T-cell (primary cell): ENCODE data around the gene POLR1H. TPM values are rescaled to one million over a fixed set of nuclear protein-coding genes. Genes with fewer than 3 reads are reported as not detected.

Experiments used
- ATAC-seq, 4 experiments: fragments of 200-7000 bp in 3 of 4; fragments of 150-1000 bp in 1 of 4; cut with Tn5 transposase; replicated peaks in 1 of 4; 1 replicate in 3 of 4; 2 replicates in 1 of 4; pipeline ENCODE4 v1.10.0; 2021; ENCODE audit warnings: moderate library complexity in 3 of 4, mild to moderate bottlenecking in 2 of 4, moderate number of reproducible peaks in 1 of 4
- CTCF ChIA-PET, 2 donors: fragments of 300-600 bp; sonication (Branson Sonifier 250); formaldehyde crosslinking; loops; one replicate each; lab custom pipeline; 2022; ENCODE audit warnings: antibody characterized with exemption in 2 of 2; lab: Charles Lee
- POLR2A ChIA-PET, 2 donors: fragments of 300-600 bp; sonication (Branson Sonifier 250); formaldehyde crosslinking; loops; one replicate each; lab custom pipeline; 2022; ENCODE audit warnings: antibody characterized with exemption in 2 of 2; lab: Charles Lee
- DNase-seq, 35 experiments: peaks; one replicate each; pipeline versions ENCODE4 v3.0.0 to v3.0.0-alpha.2; 2013 to 2023
- H3K27ac ChIP-seq: one replicate; pipeline ENCODE4 v1.5.1; 2013; ENCODE audit warnings: low read length
- H3K27me3 ChIP-seq, 2 experiments: replicated peaks in 1 of 2; 1 replicate in 1 of 2; 2 replicates in 1 of 2; pipeline versions ENCODE4 v1.6.1 to v1.7.0; 2013; ENCODE audit warnings: low read length in 1 of 2, mixed read lengths in 1 of 2; ENCODE audit not compliant: control insufficient read depth in 2 of 2, insufficient read depth in 2 of 2; ENCODE audit errors: extremely low read depth in 1 of 2
- H3K36me3 ChIP-seq, 2 donors: 1 replicate in 1 of 2; 2 replicates in 1 of 2; pipeline versions ENCODE4 v1.6.1 to v1.7.0; 2013; ENCODE audit warnings: low read length in 1 of 2; ENCODE audit not compliant: control insufficient read depth in 2 of 2, insufficient read depth in 1 of 2; ENCODE audit errors: extremely low read depth in 1 of 2
- H3K4me1 ChIP-seq, 2 experiments: 1 replicate in 1 of 2; 2 replicates in 1 of 2; pipeline versions ENCODE4 v1.6.1 to v1.7.0; 2013; ENCODE audit warnings: low read length in 2 of 2, mixed read lengths in 1 of 2; ENCODE audit not compliant: insufficient read depth in 2 of 2, control insufficient read depth in 1 of 2; ENCODE audit errors: extremely low read depth in 1 of 2
- H3K4me3 ChIP-seq, 2 donors: 1 replicate in 1 of 2; 2 replicates in 1 of 2; pipeline versions ENCODE4 v1.5.1 to v1.7.0; 2013; ENCODE audit warnings: mild to moderate bottlenecking in 2 of 2, low read length in 1 of 2, moderate library complexity in 1 of 2; ENCODE audit not compliant: control insufficient read depth in 1 of 2; ENCODE audit errors: extremely low read depth in 1 of 2
- H3K9me3 ChIP-seq: 2 replicates; pipeline ENCODE4 v1.7.0; 2013
- H3K27ac Mint-ChIP-seq, 2 donors: one replicate each; pipeline ENCODE4 v1.8.0; 2020 to 2021; ENCODE audit warnings: mild to moderate bottlenecking in 2 of 2, mixed read lengths in 2 of 2
- H3K27me3 Mint-ChIP-seq, 2 donors: one replicate each; pipeline ENCODE4 v1.8.0; 2021 to 2022; ENCODE audit warnings: mixed read lengths in 2 of 2
- H3K36me3 Mint-ChIP-seq: one replicate; pipeline ENCODE4 v1.8.0; 2021; ENCODE audit warnings: mixed read lengths
- H3K4me1 Mint-ChIP-seq, 3 donors: one replicate each; pipeline ENCODE4 v1.8.0; 2020 to 2022; ENCODE audit warnings: mixed read lengths in 3 of 3, mild to moderate bottlenecking in 1 of 3
- H3K4me3 Mint-ChIP-seq, 3 donors: one replicate each; pipeline ENCODE4 v1.8.0; 2020 to 2022; ENCODE audit warnings: mild to moderate bottlenecking in 3 of 3, mixed read lengths in 3 of 3, moderate library complexity in 3 of 3
- H3K9me3 Mint-ChIP-seq, 3 donors: one replicate each; pipeline ENCODE4 v1.8.0; 2020 to 2022; ENCODE audit warnings: mixed read lengths in 3 of 3
- WGBS: methylation state at CpG from one replicate; pipeline ENCODE4 v1.1.5; 2013; ENCODE audit warnings: missing lambda C conversion rate; ENCODE audit not compliant: insufficient coverage; 5-methylcytosine and 5-hydroxymethylcytosine counted together
- total RNA-seq, 35 experiments: library from RNA in 6 of 35; stranded (reverse) in 6 of 35; fragments of 120-200 nt in 1 of 35; gene quantifications; one replicate each; pipeline versions ENCODE4 v1.2.1 to v1.2.4 and lab custom pipeline; 2013 to 2026

POLR1H gene
- total RNA-seq, 5 donors from 2014 or later (not counting 1 experiment from before 2014, with no cell fraction given) = 28.7 to 43.5 (median 36.5) TPM

GRCh38 chr6:30066082-30066481, 5.0 kb downstream of the POLR1H start:
- ChIA-PET POLR2A (no interaction called here), CTCF (interaction anchor here in 1 of 2 donors (0.5 to 1.2 kb wide), 5 partner anchors 29 to 1017 kb away, joined by 3 to 4 read pairs (median 3); no protein-coding TSS in a partner anchor)

GRCh38 chr6:30066577-30067459, 5.8 kb downstream of the POLR1H start, which contains the start of gene PPP1R11:
Gene PPP1R11 (plus strand): TSS chr6:30067198. CDS start chr6:30067411, 213 bp downstream.
- ChIA-PET CTCF (interaction anchor here in 1 of 2 donors (0.5 to 1.2 kb wide), 3 partner anchors 102 to 1016 kb away, joined by 3 to 4 read pairs (median 3); no protein-coding TSS in a partner anchor), POLR2A (interaction anchor here in 1 of 2 donors (0.7 kb wide), 1 partner anchor 841 kb away, joined by 3 read pairs; no protein-coding TSS in a partner anchor)
- ATAC-seq (peak; percentile 97 to 99 (median 98)), DNase-seq (peak; percentile 94 to 100 (median 99))
- Mint-ChIP-seq H3K4me1 (peaks cover 63 to 71% (median 66%) of the 10 kb centered on the region in 3 donors), H3K27me3 (peaks cover 10 to 15% of the 10 kb centered on the region in 2 donors), H3K27ac (peak within 1 kb of the TSS; percentile 97 to 100), H3K4me3 (peak within 1 kb of the TSS; percentile 96 to 100 (median 96)), H3K9me3 (no peaks in the 10 kb centered on the region), H3K36me3 (peaks cover 54% of the 10 kb centered on the region)
- H3K27me3 ChIP-seq = peaks cover 0 to 14% of the 10 kb centered on the region in 2 experiments
- peaks cover 31 to 32% of the 10 kb centered on the region in 2 experiments for H3K4me1 ChIP-seq
- H3K4me3 ChIP-seq = peak within 1 kb of the TSS; percentile 86 to 89
- H3K9me3 ChIP-seq = no peaks in the 10 kb centered on the region
- peak within 1 kb of the TSS; percentile 95 for H3K27ac ChIP-seq
- H3K36me3 ChIP-seq = peaks cover 0 to 39% of the 10 kb centered on the region in 2 donors
- under 1% methylated on average over 37 of the region's 46 CpGs for WGBS

More at GRCh38 chr6:30066082-30066481, 5.0 kb downstream of the POLR1H start:
- Histone ChIP-seq H3K4me1 (peaks cover 29 to 32% of the 10 kb centered on the region in 2 experiments), H3K27ac (peak overlapping the region; percentile 95), H3K9me3 (no peaks in the 10 kb centered on the region), H3K27me3 (peaks cover 0 to 7% of the 10 kb centered on the region in 2 experiments), H3K4me3 (peak overlapping the region; percentile 80 to 86), H3K36me3 (peaks cover 0 to 39% of the 10 kb centered on the region in 2 donors)
- Mint-ChIP-seq H3K27me3 (peaks cover 5 to 12% of the 10 kb centered on the region in 2 donors), H3K4me1 (peaks cover 66 to 73% (median 67%) of the 10 kb centered on the region in 3 donors), H3K36me3 (peaks cover 54% of the 10 kb centered on the region), H3K27ac (peak overlapping the region; percentile 97 to 100), H3K9me3 (no peaks in the 10 kb centered on the region), H3K4me3 (peak overlapping the region; percentile 96 to 100 (median 96))
- ATAC-seq = no peak
- peak in 1 of 35 experiments; percentile 48 for DNase-seq
- no CpG with 5 or more reads among the region's 4 CpGs for WGBS

GRCh38 chr6:30067460-30068139, 6.5 kb downstream of the POLR1H start:
- peaks cover 58% of the 10 kb centered on the region for H3K36me3 Mint-ChIP-seq
- CTCF ChIA-PET = interaction anchor here in 1 of 2 donors (1.0 kb wide), 1 partner anchor 36 kb away, joined by 3 read pairs; no protein-coding TSS in a partner anchor

GRCh38 chr6:30071081-30071818, 10.2 kb downstream of the POLR1H start:
- Mint-ChIP-seq H3K27me3 (peaks cover 38 to 54% of the 10 kb centered on the region in 2 donors), H3K4me1 (peaks cover 66 to 76% (median 73%) of the 10 kb centered on the region in 3 donors), H3K4me3 (peak overlapping the region in 1 of 3 donors; percentile 48), H3K9me3 (no peaks in the 10 kb centered on the region), H3K36me3 (peaks cover 44% of the 10 kb centered on the region), H3K27ac (peak overlapping the region in 1 of 2 donors; percentile 7)
- CTCF ChIA-PET = no interaction called here
- ATAC-seq = no peak
- peak in 4 of 35 experiments; percentile 18 to 39 (median 21) for DNase-seq
- Histone ChIP-seq H3K4me1 (peaks cover 16 to 39% of the 10 kb centered on the region in 2 experiments), H3K9me3 (no peaks in the 10 kb centered on the region), H3K27ac (no peak overlapping the region), H3K4me3 (no peak overlapping the region), H3K36me3 (peaks cover 0 to 23% of the 10 kb centered on the region in 2 donors), H3K27me3 (peaks cover 0 to 44% of the 10 kb centered on the region in 2 experiments)
- POLR2A ChIA-PET = no interaction called here
- WGBS = 37% methylated on average over 64 of the region's 68 CpGs

More at GRCh38 chr6:30067460-30068139, 6.5 kb downstream of the POLR1H start:
- peaks cover 15 to 22% of the 10 kb centered on the region in 2 donors for H3K27me3 Mint-ChIP-seq
- Histone ChIP-seq H3K27me3 (peaks cover 0 to 17% of the 10 kb centered on the region in 2 experiments), H3K9me3 (no peaks in the 10 kb centered on the region), H3K4me3 (peak overlapping the region; percentile 86 to 89), H3K27ac (peak overlapping the region; percentile 95), H3K36me3 (peaks cover 0 to 39% of the 10 kb centered on the region in 2 donors), H3K4me1 (peaks cover 23 to 26% of the 10 kb centered on the region in 2 experiments)
- DNase-seq (no peak), ATAC-seq (no peak)
- H3K9me3 Mint-ChIP-seq = no peaks in the 10 kb centered on the region
- H3K27ac Mint-ChIP-seq = peak overlapping the region; percentile 97 to 100
- H3K4me3 Mint-ChIP-seq = peak overlapping the region; percentile 96 to 100 (median 96)
- 2% methylated on average over 6 of the region's 8 CpGs for WGBS
- POLR2A ChIA-PET = no interaction called here
- peaks cover 64 to 72% (median 66%) of the 10 kb centered on the region in 3 donors for H3K4me1 Mint-ChIP-seq

- Histone ChIP-seq H3K4me1 (peaks cover 21 to 42% of the 10 kb centered on the region in 2 experiments), H3K36me3 (peaks cover 0 to 23% of the 10 kb centered on the region in 2 donors), H3K9me3 (no peaks in the 10 kb centered on the region), H3K27me3 (peaks cover 0 to 44% of the 10 kb centered on the region in 2 experiments), H3K27ac (no peak overlapping the region), H3K4me3 (no peak overlapping the region)
- CTCF ChIA-PET = no interaction called here
- peaks cover 44% of the 10 kb centered on the region for H3K36me3 Mint-ChIP-seq
- H3K27me3 Mint-ChIP-seq = peaks cover 44 to 58% of the 10 kb centered on the region in 2 donors
- peaks cover 65 to 76% (median 74%) of the 10 kb centered on the region in 3 donors for H3K4me1 Mint-ChIP-seq
- DNase-seq = no peak
- H3K27ac Mint-ChIP-seq = peak overlapping the region in 1 of 2 donors; percentile 7
- H3K4me3 Mint-ChIP-seq = peak overlapping the region in 1 of 3 donors; percentile 25
- POLR2A ChIA-PET = no interaction called here
- H3K9me3 Mint-ChIP-seq = no peaks in the 10 kb centered on the region
- WGBS = 44% methylated on average over 1 of the region's 3 CpGs
- no peak for ATAC-seq
Measured at GRCh38 chr6:30071858-30072257, 10.8 kb downstream of the POLR1H start.
